Measurements from ENCODE around the gene RBM20. TPM values are rescaled to one million over a fixed set of nuclear protein-coding genes. Genes with fewer than 3 reads are reported as not detected.

Gene RBM20
- total and polyA plus RNA-seq, 2 of the 13 experiments (the other 11 are each of a cell fraction or from before 2014, with no cell fraction given) = 0.02 to 0.22 TPM

DNA sequence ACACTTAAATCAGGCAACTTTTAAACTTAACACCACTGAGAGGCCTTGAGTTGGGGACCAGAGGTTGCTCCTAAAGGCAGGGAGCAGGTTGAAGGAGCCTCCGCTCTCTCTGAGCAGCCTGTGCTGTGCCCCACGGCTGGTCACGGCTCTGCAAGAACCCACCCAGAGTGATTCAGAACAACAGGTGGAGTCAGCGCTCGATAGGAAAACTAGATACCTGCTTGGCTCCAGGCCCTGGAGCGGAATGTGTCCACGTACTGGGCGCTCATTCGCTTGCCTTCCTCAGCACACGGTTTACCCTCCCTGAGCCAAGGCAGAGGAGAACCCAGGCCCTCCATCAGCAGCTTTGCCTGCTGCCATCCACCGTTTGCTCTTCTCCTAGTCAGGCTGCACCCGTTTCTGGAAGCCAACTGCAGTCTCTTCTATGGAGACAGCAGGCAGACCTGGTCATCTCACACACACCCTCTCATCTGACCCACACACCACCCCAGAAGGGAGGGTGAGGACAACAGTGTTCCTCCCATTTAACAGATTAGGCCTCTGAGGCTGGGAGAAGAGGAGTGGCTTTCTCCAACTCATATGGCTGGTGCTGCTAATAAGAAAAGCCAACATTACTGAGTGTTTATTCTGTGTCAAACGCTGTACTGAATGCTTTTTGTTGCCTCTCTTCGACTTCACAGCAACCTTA lies 189.9 kb downstream of the RBM20 start (continued):
- TF ChIP-seq GABPA (IDR thresholded peaks at IDR 0.05; ENCODE audit: low read depth, low read length) (no peak), GABPA (CRISPR knock-in tag; IDR thresholded peaks at IDR 0.05; ENCODE audit: low read depth) (no peak), ZNF530 (CRISPR knock-in tag; IDR thresholded peaks at IDR 0.05; ENCODE audit: low read depth) (no peak), ZSCAN9 (CRISPR knock-in tag; IDR thresholded peaks at IDR 0.05; ENCODE audit: borderline replicate concordance) (no peak), KDM3A (CRISPR knock-in tag; IDR thresholded peaks at IDR 0.05; ENCODE audit: low read depth) (no peak), NCOA1 (CRISPR knock-in tag; IDR thresholded peaks at IDR 0.05) (no peak), ESRRA (CRISPR knock-in tag; IDR thresholded peaks at IDR 0.05; ENCODE audit: low read depth) (no peak), ZNF792 (CRISPR knock-in tag; IDR thresholded peaks at IDR 0.05) (no peak), HNRNPUL1 (IDR thresholded peaks at IDR 0.05; ENCODE audit: low read depth, low read length) (no peak), ZNF564 (CRISPR knock-in tag; IDR thresholded peaks at IDR 0.05) (no peak), ZNF256 (CRISPR knock-in tag; conservative IDR thresholded peaks at IDR 0.05) (no peak), ZNF44 (CRISPR knock-in tag; IDR thresholded peaks at IDR 0.05) (no peak), ZFP90 (CRISPR knock-in tag; IDR thresholded peaks at IDR 0.05; ENCODE audit: borderline replicate concordance) (no peak), NFRKB (IDR thresholded peaks at IDR 0.05) (no peak), ZNF101 (CRISPR knock-in tag; IDR thresholded peaks at IDR 0.05; ENCODE audit: borderline replicate concordance, low read depth) (no peak), ATF1 (CRISPR knock-in tag; IDR thresholded peaks at IDR 0.05) (no peak), ZNF619 (CRISPR knock-in tag; IDR thresholded peaks at IDR 0.05) (no peak), IKZF1 (IDR thresholded peaks at IDR 0.05) (no peak), ZMYM4 (CRISPR knock-in tag; IDR thresholded peaks at IDR 0.05) (no peak)
- TF ChIP-seq, protein P1, sequence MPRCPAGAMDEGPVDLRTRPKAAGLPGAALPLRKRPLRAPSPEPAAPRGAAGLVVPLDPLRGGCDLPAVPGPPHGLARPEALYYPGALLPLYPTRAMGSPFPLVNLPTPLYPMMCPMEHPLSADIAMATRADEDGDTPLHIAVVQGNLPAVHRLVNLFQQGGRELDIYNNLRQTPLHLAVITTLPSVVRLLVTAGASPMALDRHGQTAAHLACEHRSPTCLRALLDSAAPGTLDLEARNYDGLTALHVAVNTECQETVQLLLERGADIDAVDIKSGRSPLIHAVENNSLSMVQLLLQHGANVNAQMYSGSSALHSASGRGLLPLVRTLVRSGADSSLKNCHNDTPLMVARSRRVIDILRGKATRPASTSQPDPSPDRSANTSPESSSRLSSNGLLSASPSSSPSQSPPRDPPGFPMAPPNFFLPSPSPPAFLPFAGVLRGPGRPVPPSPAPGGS (CRISPR knock-in tag; IDR thresholded peaks at IDR 0.05) = no peak
- TF ChIP-seq, protein P2, sequence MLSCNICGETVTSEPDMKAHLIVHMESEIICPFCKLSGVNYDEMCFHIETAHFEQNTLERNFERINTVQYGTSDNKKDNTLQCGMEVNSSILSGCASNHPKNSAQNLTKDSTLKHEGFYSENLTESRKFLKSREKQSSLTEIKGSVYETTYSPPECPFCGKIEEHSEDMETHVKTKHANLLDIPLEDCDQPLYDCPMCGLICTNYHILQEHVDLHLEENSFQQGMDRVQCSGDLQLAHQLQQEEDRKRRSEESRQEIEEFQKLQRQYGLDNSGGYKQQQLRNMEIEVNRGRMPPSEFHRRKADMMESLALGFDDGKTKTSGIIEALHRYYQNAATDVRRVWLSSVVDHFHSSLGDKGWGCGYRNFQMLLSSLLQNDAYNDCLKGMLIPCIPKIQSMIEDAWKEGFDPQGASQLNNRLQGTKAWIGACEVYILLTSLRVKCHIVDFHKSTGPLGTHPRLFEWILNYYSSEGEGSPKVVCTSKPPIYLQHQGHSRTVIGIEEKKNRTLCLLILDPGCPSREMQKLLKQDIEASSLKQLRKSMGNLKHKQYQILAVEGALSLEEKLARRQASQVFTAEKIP (CRISPR knock-in tag; IDR thresholded peaks at IDR 0.05; ENCODE audit: borderline replicate concordance) = no peak
- TF ChIP-seq, protein P3, sequence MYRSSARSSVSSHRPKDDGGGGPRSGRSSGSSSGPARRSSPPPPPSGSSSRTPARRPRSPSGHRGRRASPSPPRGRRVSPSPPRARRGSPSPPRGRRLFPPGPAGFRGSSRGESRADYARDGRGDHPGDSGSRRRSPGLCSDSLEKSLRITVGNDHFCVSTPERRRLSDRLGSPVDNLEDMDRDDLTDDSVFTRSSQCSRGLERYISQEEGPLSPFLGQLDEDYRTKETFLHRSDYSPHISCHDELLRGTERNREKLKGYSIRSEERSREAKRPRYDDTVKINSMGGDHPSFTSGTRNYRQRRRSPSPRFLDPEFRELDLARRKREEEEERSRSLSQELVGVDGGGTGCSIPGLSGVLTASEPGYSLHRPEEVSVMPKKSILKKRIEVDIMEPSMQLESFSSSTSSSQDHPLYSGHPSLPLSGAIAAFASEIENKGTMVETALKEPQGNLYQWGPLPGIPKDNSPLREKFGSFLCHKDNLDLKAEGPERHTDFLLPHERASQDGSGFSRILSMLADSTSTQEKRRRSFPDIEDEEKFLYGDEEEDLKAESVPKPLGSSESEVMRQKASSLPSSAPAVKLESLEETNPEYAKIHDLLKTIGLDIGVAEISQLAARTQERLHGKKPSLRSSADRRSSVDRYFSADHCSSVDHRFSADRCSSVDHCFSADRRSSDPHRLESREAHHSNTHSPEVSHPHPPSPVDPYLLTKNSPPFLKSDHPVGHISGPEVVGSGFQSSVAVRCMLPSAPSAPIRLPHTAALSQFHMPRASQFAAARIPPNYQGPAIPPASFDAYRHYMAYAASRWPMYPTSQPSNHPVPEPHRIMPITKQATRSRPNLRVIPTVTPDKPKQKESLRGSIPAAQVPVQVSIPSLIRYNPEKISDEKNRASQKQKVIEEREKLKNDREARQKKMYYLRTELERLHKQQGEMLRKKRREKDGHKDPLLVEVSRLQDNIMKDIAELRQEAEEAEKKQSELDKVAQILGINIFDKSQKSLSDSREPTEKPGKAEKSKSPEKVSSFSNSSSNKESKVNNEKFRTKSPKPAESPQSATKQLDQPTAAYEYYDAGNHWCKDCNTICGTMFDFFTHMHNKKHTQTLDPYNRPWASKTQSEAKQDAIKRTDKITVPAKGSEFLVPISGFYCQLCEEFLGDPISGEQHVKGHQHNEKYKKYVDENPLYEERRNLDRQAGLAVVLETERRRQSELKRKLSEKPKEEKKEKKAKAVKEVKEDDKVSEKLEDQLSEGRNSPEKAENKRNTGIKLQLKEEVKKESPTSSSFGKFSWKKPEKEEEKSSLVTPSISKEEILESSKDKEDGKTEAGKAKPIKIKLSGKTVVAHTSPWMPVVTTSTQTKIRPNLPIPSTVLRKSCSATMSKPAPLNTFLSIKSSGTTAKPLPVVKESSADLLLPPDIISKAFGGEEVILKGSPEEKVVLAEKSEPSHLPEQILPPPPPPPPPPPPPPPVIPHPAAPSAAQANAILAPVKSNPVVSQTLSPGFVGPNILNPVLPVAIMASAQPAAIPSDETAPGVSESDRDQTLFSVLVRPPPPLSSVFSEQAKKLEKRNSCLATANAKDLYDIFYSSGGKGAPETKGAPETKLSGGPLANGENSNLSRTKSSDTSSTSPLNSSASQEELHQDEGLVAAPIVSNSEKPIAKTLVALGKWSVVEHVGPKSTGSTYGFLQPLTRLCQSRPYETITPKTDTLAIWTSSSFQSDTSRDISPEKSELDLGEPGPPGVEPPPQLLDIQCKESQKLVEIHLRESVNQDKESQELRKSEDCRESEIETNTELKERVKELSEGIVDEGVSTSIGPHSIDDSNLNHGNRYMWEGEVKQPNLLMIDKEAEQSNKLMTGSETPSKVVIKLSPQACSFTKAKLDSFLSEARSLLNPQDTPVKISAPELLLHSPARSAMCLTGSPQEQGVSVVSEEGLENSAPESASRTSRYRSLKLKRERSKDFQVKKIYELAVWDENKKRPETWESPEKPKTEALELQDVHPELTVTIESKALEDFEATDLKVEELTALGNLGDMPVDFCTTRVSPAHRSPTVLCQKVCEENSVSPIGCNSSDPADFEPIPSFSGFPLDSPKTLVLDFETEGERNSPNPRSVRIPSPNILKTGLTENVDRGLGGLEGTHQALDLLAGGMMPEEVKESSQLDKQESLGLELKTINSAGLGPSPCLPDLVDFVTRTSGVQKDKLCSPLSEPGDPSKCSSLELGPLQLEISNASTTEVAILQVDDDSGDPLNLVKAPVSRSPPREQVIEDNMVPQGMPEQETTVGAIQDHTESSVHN (CRISPR knock-in tag; IDR thresholded peaks at IDR 0.05) = no peak
